OCI-LY7 (cell line): ENCODE results near the gene PARD6G.

Experiments used
- EZH2phosphoT487 ChIP-seq: fragments of 200-600 bp; sonication (generic); IDR thresholded peaks from 2 replicates; pipeline ENCODE4 v1.6.1; 2018; ENCODE audit warnings: low read depth, borderline replicate concordance, mild to moderate bottlenecking, mixed run types, antibody characterized with exemption, low read length, moderate library complexity, mixed read lengths
- TF ChIP-seq, protein P1 (sequence below): fragments of 200-600 bp; sonication (generic); conservative IDR thresholded peaks from 2 replicates; pipeline ENCODE4 v1.5.1; 2014; ENCODE audit warnings: mild to moderate bottlenecking, antibody characterized with exemption, low read length, moderate library complexity, mixed read lengths

DNA sequence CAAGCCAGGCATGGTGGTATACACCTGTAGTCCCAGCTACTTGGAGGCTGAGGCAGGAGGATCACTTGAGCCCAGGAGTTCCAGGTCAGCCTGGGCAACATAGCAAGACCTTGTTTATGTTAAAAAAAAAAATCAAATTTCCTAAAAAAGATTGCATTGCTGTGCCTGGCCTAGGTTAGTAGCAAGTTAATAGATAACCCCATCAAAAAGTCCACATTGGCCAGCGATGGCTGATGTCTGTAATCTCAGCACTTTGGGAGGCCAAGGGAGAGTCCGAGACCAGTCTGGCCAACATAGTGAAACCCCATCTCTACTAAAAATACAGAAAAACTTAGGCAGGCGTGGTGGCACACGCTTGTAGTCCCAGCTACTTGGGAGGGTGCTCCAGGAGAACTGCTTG is 38.7 kb downstream of the PARD6G start:
- TF ChIP-seq, protein P1, sequence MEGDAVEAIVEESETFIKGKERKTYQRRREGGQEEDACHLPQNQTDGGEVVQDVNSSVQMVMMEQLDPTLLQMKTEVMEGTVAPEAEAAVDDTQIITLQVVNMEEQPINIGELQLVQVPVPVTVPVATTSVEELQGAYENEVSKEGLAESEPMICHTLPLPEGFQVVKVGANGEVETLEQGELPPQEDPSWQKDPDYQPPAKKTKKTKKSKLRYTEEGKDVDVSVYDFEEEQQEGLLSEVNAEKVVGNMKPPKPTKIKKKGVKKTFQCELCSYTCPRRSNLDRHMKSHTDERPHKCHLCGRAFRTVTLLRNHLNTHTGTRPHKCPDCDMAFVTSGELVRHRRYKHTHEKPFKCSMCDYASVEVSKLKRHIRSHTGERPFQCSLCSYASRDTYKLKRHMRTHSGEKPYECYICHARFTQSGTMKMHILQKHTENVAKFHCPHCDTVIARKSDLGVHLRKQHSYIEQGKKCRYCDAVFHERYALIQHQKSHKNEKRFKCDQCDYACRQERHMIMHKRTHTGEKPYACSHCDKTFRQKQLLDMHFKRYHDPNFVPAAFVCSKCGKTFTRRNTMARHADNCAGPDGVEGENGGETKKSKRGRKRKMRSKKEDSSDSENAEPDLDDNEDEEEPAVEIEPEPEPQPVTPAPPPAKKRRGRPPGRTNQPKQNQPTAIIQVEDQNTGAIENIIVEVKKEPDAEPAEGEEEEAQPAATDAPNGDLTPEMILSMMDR = no peak
- TF ChIP-seq EZH2phosphoT487 = no peak
